Ovary (tissue), 3 donors: ENCODE measurements around the gene LCE4A.

Experiments
- CTCF ChIP-seq, 3 donors: fragments of 450-650 bp in 2 of 3; fragments of 200-600 bp in 1 of 3; IDR thresholded peaks; one replicate each; pipeline versions ENCODE4 v1.5.1 to v1.8.0; 2016 to 2022; ENCODE audit warnings: antibody characterized with exemption in 3 of 3, mild to moderate bottlenecking in 1 of 3
- POLR2A ChIP-seq: fragments of 450-650 bp; IDR thresholded peaks from one replicate; pipeline ENCODE4 v1.6.1; 2017; ENCODE audit warnings: antibody characterized with exemption, mild to moderate bottlenecking, moderate library complexity
- donor health status: DM: no; HTN: no; CAD: no.

GRCh38 chr1:152667648-152668047 lies 40.3 kb upstream of the LCE4A start:
- TF ChIP-seq CTCF (IDR thresholded peaks at IDR 0.05): no peak
- no peak for TF ChIP-seq POLR2A
